ENCODE measurements around the gene GMPPB.

Gene GMPPB

GRCh38 chr3:49761661-49762060, 37.9 kb upstream of the GMPPB start:
- no peaks in the 10 kb centered on the region for H3K27me3 ChIP-seq (ENCODE audit: low read length)
- H3K4me3 ChIP-seq (ENCODE audit: insufficient read depth, low read length, poor library complexity, severe bottlenecking), result no peak overlapping the region
- no peak overlapping the region for H3K9ac ChIP-seq (ENCODE audit: low read length)
- TF ChIP-seq CTCF (IDR thresholded peaks at IDR 0.05; ENCODE audit: insufficient read depth, low read length, poor library complexity, severe bottlenecking), result no peak
- no peak for TF ChIP-seq EZH2phosphoT487 (conservative IDR thresholded peaks at IDR 0.05; ENCODE audit: low read length)
- H3K9me3 ChIP-seq (ENCODE audit: insufficient read depth, low read length), result no peaks in the 10 kb centered on the region
- H3K27ac ChIP-seq (ENCODE audit: low read depth, low read length), result no peak overlapping the region
- no peaks in the 10 kb centered on the region for H3K9me2 ChIP-seq (replicated peaks; ENCODE audit: insufficient read depth, low read length)
- H3K4me2 ChIP-seq (ENCODE audit: low read depth, low read length, poor library complexity, severe bottlenecking), result no peak overlapping the region
- no peak overlapping the region for H2AFZ ChIP-seq (ENCODE audit: low read depth, low read length, severe bottlenecking)
- no peaks in the 10 kb centered on the region for H3F3A ChIP-seq (ENCODE audit: insufficient read depth)
- H4K20me1 ChIP-seq (ENCODE audit: low read depth, low read length), result no peaks in the 10 kb centered on the region
- H3K79me2 ChIP-seq (ENCODE audit: insufficient read depth, low read length), result peaks cover 50% of the 10 kb centered on the region
- no peaks in the 10 kb centered on the region for H3K36me3 ChIP-seq (ENCODE audit: low read length)

- Histone ChIP-seq H3K9me3 (ENCODE audit: insufficient read depth, low read length) (no peaks in the 10 kb centered on the region), H3F3A (ENCODE audit: insufficient read depth) (no peaks in the 10 kb centered on the region), H3K4me3 (ENCODE audit: insufficient read depth, low read length, poor library complexity, severe bottlenecking) (no peak overlapping the region), H3K27ac (ENCODE audit: low read depth, low read length) (no peak overlapping the region), H3K79me2 (ENCODE audit: insufficient read depth, low read length) (peaks cover 46% of the 10 kb centered on the region), H3K27me3 (ENCODE audit: low read length) (no peaks in the 10 kb centered on the region), H4K20me1 (ENCODE audit: low read depth, low read length) (no peaks in the 10 kb centered on the region), H2AFZ (ENCODE audit: low read depth, low read length, severe bottlenecking) (no peak overlapping the region), H3K36me3 (ENCODE audit: low read length) (no peaks in the 10 kb centered on the region), H3K4me2 (ENCODE audit: low read depth, low read length, poor library complexity, severe bottlenecking) (no peak overlapping the region), H3K9me2 (replicated peaks; ENCODE audit: insufficient read depth, low read length) (no peaks in the 10 kb centered on the region), H3K9ac (ENCODE audit: low read length) (no peak overlapping the region)
- no peak for TF ChIP-seq EZH2phosphoT487 (conservative IDR thresholded peaks at IDR 0.05; ENCODE audit: low read length)
- no peak for TF ChIP-seq CTCF (IDR thresholded peaks at IDR 0.05; ENCODE audit: insufficient read depth, low read length, poor library complexity, severe bottlenecking)
Measured at GRCh38 chr3:49759226-49759625, 35.5 kb upstream of the GMPPB start.

GRCh38 chr3:49757197-49757596, 33.4 kb upstream of the GMPPB start:
- H3K27ac ChIP-seq (ENCODE audit: low read depth, low read length), result no peak overlapping the region
- H3K36me3 ChIP-seq (ENCODE audit: low read length), result no peaks in the 10 kb centered on the region
- no peak overlapping the region for H3K4me3 ChIP-seq (ENCODE audit: insufficient read depth, low read length, poor library complexity, severe bottlenecking)
- no peaks in the 10 kb centered on the region for H3K27me3 ChIP-seq (ENCODE audit: low read length)
- 0 out of 2 replicates have a peak, but pooled peaks cover 4% of the 10 kb centered on the region for H4K20me1 ChIP-seq (ENCODE audit: low read depth, low read length)
- peaks cover 47% of the 10 kb centered on the region for H3K79me2 ChIP-seq (ENCODE audit: insufficient read depth, low read length)
- TF ChIP-seq CTCF (IDR thresholded peaks at IDR 0.05; ENCODE audit: insufficient read depth, low read length, poor library complexity, severe bottlenecking), result no peak
- H3K4me2 ChIP-seq (ENCODE audit: low read depth, low read length, poor library complexity, severe bottlenecking), result no peak overlapping the region
- no peaks in the 10 kb centered on the region for H3K9me3 ChIP-seq (ENCODE audit: insufficient read depth, low read length)
- H3K9ac ChIP-seq (ENCODE audit: low read length), result no peak overlapping the region
- H2AFZ ChIP-seq (ENCODE audit: low read depth, low read length, severe bottlenecking), result no peak overlapping the region
- no peaks in the 10 kb centered on the region for H3F3A ChIP-seq (ENCODE audit: insufficient read depth)
- no peaks in the 10 kb centered on the region for H3K9me2 ChIP-seq (replicated peaks; ENCODE audit: insufficient read depth, low read length)

Measured in SU-DHL-6 (cell line).